Measurements from ENCODE around the gene ANKRD65.

Gene ANKRD65

DNA sequence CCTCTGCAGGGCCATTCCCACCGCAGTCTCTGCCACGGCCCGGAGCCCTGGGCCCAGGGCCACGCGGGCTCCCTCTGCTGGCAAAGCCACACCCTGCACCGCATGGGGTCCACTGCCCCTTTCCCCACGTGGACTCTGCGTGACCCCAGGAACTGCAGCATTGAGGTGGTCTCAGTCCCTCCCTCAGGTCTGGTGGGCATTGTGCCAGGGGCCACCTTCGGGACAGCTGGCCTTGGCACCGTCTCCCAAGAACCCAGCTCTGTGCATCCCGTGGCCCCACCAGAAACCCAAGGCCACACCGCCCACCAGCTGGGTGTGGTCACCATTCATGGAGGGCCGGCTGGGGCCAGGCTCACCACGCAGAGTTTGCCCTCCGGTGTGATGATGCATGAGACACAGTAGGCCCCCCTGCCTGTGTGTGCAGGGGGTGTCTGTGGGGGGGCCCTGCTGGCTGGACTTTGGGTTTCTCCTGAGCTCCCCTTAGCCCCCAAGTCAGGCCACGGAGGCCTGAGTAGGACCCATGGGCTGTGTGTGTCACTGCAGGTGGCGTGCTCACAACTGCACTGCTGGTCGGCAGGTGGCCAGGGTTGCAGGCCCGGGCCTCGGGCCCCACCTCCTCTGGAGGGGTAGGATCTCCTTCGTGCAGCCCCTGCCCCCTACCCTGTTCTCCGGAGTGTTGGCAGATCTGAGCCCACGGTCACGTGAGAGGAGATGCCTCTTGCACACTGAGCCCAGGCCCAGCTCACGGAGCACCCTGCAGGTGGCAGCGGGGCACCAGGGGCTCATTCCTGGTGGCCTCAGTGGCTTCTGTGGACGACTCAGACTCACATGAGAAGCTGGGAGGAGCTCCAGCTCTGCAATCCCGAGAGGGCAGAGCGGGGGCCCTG lies 20.2 kb upstream of the ANKRD65 start:
- H3K4me3 ChIP-seq (ENCODE audit: low read depth, low read length) = no peak overlapping the region
- TF ChIP-seq, protein P1, sequence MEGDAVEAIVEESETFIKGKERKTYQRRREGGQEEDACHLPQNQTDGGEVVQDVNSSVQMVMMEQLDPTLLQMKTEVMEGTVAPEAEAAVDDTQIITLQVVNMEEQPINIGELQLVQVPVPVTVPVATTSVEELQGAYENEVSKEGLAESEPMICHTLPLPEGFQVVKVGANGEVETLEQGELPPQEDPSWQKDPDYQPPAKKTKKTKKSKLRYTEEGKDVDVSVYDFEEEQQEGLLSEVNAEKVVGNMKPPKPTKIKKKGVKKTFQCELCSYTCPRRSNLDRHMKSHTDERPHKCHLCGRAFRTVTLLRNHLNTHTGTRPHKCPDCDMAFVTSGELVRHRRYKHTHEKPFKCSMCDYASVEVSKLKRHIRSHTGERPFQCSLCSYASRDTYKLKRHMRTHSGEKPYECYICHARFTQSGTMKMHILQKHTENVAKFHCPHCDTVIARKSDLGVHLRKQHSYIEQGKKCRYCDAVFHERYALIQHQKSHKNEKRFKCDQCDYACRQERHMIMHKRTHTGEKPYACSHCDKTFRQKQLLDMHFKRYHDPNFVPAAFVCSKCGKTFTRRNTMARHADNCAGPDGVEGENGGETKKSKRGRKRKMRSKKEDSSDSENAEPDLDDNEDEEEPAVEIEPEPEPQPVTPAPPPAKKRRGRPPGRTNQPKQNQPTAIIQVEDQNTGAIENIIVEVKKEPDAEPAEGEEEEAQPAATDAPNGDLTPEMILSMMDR (IDR thresholded peaks at IDR 0.05; ENCODE audit: low read depth, low read length) = peak; percentile 89

DNA sequence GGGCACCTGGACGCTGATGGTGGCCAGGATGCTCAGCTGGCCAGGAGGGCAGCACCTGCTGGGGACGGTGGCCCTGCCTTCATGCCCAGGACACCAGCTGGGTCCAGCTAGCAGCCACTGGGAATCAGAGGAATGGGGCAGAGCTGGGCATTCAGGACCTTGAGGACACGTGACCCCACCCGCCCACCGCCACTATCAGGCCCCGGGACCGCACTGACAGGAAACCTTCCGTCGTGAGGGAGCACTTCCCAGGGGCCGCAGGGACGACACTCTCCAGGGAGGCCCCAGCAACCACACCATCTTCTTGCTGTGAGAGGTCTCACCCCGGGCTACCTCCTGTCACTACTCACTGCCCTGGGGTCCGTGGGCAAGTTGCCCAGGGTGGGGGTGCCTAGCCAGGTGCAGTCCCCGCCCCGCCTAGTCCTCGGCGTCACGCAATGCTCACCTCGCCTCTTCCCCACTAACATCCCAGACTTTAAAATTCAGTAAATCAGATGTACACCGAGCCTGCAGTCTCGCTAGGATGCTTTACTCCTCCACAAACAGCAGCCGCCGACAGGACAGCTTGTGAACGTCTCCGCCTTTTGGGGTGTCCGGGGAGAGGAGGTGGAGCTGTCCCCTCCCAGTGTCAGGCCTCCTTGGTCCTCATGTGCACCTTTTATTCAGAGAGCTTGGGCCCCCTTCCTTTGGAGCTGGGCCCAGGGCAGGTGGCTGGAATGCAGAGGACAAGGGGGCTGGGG lies 19.4 kb upstream of the ANKRD65 start:
- H3K4me3 ChIP-seq (ENCODE audit: low read depth, low read length) = no peak overlapping the region
- TF ChIP-seq, protein P1 (IDR thresholded peaks at IDR 0.05; ENCODE audit: low read depth, low read length) = no peak

DNA sequence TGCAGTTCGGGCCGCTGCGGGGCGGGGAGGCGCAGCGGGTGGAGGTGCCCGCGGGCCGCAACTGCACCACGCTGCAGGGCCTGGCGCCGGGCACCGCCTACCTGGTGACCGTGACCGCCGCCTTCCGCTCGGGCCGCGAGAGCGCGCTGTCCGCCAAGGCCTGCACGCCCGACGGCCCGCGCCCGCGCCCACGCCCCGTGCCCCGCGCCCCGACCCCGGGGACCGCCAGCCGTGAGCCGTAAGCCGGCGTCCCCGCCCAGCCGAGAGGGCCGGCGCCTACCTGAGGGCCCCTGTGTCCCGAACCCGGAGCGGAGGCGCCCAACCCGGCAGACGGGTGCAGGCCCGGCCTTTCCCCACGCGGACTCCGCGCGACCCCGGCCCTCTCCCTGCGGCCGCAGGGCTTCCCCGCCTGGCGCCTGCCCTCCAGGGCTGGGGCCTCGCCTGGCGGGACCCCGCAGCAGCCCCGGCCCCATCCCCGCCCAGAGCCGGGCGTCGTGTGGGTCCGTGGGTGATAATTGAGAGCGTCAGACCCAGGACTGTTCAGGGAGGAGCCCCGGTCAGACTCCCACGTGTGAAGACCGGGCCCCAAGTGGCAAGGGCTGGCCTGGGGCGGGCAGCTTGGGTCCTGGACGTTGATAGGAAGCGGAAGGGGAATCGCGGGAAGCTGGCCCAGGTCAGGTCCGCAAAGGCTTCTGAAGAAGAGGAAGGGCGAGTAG lies 18.6 kb upstream of the ANKRD65 start:
- TF ChIP-seq, protein P1 (IDR thresholded peaks at IDR 0.05; ENCODE audit: low read depth, low read length) = no peak
- H3K4me3 ChIP-seq (ENCODE audit: low read depth, low read length) = no peak overlapping the region

DNA sequence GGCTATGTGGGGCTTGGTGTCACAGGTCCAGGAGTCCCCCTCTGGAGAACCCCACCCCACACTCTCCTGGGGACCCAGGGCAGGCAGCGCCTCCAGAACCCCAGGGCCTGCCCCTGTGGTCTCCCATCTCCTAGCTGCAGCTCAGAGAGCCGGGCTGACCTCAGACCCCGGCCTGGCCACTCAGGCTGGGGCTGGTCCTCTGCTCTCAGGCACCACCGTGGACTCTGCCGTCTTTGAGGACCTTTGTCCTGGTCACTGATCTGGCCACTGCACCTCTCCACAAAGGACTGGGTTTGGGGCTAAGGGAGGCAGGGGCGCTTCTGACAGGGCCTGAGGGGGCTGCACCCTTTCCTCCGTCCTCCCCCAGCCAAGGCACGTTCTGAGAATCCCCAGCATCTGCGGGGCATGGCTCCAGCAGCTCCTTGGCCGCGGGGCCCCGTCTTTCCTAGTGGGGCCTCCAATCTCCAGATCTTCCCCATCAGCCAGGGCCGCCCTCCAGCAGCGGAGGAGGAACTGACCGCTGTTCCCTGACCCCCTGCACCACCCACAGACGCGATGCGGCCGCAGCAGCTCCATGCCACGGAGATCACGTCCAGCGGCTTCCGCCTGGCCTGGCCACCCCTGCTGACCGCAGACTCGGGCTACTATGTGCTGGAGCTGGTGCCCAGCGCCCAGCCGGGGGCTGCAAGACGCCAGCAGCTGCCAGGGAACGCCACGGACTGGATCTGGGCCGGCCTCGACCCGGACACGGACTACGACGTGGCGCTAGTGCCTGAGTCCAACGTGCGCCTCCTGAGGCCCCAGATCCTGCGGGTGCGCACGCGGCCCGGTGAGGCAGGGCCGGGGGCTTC lies 17.7 kb upstream of the ANKRD65 start:
- TF ChIP-seq, protein P1 (IDR thresholded peaks at IDR 0.05; ENCODE audit: low read depth, low read length) = no peak

DNA sequence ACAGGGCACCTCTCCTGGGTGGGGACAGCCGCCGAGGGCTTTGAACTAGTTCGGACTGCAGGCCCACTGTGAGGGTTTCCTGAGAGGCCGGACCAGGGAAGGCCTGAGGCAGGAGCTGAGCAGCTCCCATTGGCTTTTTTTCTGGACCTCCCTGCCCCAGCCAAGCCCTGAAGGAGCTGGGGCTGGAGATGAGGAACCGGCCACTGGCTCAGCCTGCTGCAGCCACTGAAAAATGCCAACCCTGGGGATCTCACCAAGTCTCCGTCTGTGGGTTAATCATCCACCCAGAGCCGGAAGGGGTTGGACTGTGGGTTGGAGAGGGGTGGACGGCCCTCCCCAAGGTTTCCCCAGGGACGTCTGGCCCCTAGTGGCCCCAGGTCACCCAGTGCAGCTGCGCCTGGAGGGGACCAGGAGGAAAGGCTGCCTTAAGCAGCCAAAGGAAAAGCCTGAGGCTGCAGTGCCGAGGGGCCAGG lies 16.9 kb upstream of the ANKRD65 start:
- H3K4me3 ChIP-seq (ENCODE audit: low read depth, low read length) = no peak overlapping the region
- TF ChIP-seq, protein P1 (IDR thresholded peaks at IDR 0.05; ENCODE audit: low read depth, low read length) = no peak

More for the DNA sequence above, 17.7 kb upstream of the ANKRD65 start:
- no peak overlapping the region for H3K4me3 ChIP-seq (ENCODE audit: low read depth, low read length)

DNA sequence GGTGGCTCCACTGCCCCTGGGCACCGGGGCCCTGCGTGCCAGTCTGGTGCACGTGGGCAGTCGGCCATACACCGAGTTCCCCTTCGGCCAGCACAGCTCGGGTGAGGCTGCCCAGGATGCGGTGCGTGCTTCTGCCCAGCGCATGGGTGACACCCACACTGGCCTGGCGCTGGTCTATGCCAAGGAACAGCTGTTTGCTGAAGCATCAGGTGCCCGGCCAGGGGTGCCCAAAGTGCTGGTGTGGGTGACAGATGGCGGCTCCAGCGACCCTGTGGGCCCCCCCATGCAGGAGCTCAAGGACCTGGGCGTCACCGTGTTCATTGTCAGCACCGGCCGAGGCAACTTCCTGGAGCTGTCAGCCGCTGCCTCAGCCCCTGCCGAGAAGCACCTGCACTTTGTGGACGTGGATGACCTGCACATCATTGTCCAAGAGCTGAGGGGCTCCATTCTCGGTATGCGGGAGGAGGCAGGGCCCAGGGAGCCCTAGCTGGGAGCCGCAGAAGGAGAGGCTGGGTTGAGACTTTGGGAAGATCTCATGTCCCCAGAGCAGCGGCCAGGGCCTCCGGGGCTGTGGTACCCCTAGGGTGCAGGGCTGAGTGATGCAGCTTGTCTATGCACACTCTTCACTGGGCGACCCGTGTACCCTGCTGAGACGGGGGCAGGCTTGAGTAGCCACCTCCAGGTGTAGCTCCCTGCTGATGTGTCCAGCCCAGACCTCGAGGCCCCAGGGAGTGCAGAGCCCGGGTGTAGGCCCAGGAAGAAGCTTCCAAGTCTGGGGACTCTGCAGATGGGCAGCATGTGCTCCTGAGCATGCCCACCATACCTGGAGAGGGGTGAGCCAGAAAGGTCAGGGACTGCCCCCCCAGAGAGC lies 16.2 kb upstream of the ANKRD65 start:
- TF ChIP-seq, protein P1 (IDR thresholded peaks at IDR 0.05; ENCODE audit: low read depth, low read length) = no peak
- no peak overlapping the region for H3K4me3 ChIP-seq (ENCODE audit: low read depth, low read length)
